GM15510 (cell line): ENCODE results near the gene SERTAD2.

Source experiments
- POLR2A ChIP-seq: IDR thresholded peaks from 3 replicates; pipeline ENCODE4 v1.6.1; 2011; ENCODE audit warnings: borderline replicate concordance; ENCODE audit not compliant: insufficient read length; ENCODE audit errors: extremely low read depth

Gene SERTAD2

GRCh38 chr2:64653109-64654062 lies at the start of gene SERTAD2:
Gene SERTAD2 (minus strand): TSS chr2:64653913. CDS start chr2:64636871, 17,042 bp downstream.
- TF ChIP-seq POLR2A, result peak; percentile 90

- no peak for TF ChIP-seq POLR2A
These were observed 46.6 kb upstream of the SERTAD2 start for GRCh38 chr2:64700133-64700809.

GRCh38 chr2:64699712-64700111 lies 46.0 kb upstream of the SERTAD2 start:
- TF ChIP-seq POLR2A, result no peak

GRCh38 chr2:64698668-64699444 lies 45.1 kb upstream of the SERTAD2 start:
- TF ChIP-seq POLR2A, result no peak

- TF ChIP-seq POLR2A, result no peak
These were observed 44.5 kb upstream of the SERTAD2 start for GRCh38 chr2:64698177-64698643.

GRCh38 chr2:64697297-64698176 lies 43.8 kb upstream of the SERTAD2 start:
- no peak for TF ChIP-seq POLR2A

GRCh38 chr2:64696636-64697035 lies 42.9 kb upstream of the SERTAD2 start:
- TF ChIP-seq POLR2A, result no peak

- TF ChIP-seq POLR2A, result no peak
These were observed 42.1 kb upstream of the SERTAD2 start for GRCh38 chr2:64695721-64696261.

GRCh38 chr2:64692401-64692800 lies 38.7 kb upstream of the SERTAD2 start:
- no peak for TF ChIP-seq POLR2A

GRCh38 chr2:64688909-64689308 lies 35.2 kb upstream of the SERTAD2 start:
- no peak for TF ChIP-seq POLR2A

- TF ChIP-seq POLR2A, result no peak
These were observed 32.7 kb upstream of the SERTAD2 start for GRCh38 chr2:64686283-64686956.

- no peak for TF ChIP-seq POLR2A
These were observed 31.7 kb upstream of the SERTAD2 start for GRCh38 chr2:64685430-64685829.
